Measurements from ENCODE around the gene TMEM151B.

DNA sequence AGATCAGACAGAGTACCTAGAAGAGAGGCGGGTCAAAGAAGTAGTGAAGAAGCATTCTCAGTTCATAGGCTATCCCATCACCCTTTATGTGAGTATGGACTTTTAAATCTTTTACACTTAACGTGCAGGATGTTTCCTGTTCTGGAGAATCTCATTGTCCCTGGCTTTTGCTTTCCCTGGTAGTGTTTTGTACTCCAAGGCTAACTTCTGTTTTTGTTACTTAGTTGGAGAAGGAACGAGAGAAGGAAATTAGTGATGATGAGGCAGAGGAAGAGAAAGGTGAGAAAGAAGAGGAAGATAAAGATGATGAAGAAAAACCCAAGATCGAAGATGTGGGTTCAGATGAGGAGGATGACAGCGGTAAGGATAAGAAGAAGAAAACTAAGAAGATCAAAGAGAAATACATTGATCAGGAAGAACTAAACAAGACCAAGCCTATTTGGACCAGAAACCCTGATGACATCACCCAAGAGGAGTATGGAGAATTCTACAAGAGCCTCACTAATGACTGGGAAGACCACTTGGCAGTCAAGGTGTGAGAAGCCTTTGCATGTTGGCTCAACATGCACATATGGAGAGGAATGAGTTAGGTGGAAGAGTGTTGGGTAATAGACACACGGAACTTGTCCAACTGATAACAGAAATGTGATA, 20.1 kb upstream of the TMEM151B start:
- TF ChIP-seq, protein P1, sequence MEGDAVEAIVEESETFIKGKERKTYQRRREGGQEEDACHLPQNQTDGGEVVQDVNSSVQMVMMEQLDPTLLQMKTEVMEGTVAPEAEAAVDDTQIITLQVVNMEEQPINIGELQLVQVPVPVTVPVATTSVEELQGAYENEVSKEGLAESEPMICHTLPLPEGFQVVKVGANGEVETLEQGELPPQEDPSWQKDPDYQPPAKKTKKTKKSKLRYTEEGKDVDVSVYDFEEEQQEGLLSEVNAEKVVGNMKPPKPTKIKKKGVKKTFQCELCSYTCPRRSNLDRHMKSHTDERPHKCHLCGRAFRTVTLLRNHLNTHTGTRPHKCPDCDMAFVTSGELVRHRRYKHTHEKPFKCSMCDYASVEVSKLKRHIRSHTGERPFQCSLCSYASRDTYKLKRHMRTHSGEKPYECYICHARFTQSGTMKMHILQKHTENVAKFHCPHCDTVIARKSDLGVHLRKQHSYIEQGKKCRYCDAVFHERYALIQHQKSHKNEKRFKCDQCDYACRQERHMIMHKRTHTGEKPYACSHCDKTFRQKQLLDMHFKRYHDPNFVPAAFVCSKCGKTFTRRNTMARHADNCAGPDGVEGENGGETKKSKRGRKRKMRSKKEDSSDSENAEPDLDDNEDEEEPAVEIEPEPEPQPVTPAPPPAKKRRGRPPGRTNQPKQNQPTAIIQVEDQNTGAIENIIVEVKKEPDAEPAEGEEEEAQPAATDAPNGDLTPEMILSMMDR (IDR thresholded peaks at IDR 0.05) = no peak
- no peak for TF ChIP-seq POLR2A (IDR thresholded peaks at IDR 0.05)
